ENCODE data around the gene SPI1. TPM values are rescaled to one million over a fixed set of nuclear protein-coding genes. Genes with fewer than 3 reads are reported as not detected.

The SPI1 gene
- total RNA-seq, 1 experiment from 2014 or later = not detected

DNA sequence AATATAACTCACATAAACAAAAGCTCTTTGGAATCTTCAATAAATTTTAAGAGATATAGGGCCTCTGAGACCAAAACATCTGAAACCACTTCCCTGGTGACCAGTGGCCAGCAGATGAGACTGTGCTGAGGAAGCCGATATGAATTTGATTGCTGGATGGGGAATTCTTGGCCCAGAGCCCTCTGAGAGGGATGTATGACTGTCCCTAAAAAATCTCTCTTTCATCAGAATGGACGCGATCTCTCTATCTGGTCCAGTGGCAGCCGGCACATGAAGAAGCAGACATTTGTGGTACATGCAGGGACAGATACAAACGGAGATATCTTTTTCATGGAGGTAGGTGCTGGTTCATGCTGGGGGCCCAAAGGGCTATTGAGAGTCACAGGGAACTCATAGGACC lies 63.4 kb downstream of the SPI1 start:
- BruUV-seq (replicated peaks) = no TSS peak
- Histone ChIP-seq H3K9me3 (no peaks in the 10 kb centered on the region), H3K36me3 (ENCODE audit: control insufficient read depth, insufficient read depth, low read length) (peaks cover 4% of the 10 kb centered on the region), H3K27me3 (replicated peaks; ENCODE audit: control insufficient read depth, insufficient read depth, low read length) (no peaks in the 10 kb centered on the region), H3K4me1 (no peaks in the 10 kb centered on the region), H3K4me3 (ENCODE audit: low read depth, low read length) (no peak overlapping the region)
- POLR2A ChIA-PET = no interaction called here
- Mint-ChIP-seq H3K4me1 (ENCODE audit: low read depth, unreplicated experiment) (no peaks in the 10 kb centered on the region), H3K27me3 (ENCODE audit: insufficient read depth, unreplicated experiment) (no peaks in the 10 kb centered on the region), H3K36me3 (ENCODE audit: insufficient read depth, unreplicated experiment) (peaks cover 63% of the 10 kb centered on the region), H3K9me3 (ENCODE audit: unreplicated experiment) (no peaks in the 10 kb centered on the region), H3K4me3 (ENCODE audit: unreplicated experiment) (no peak overlapping the region), H3K27ac (ENCODE audit: unreplicated experiment) (no peak overlapping the region)
- CTCF ChIA-PET = no interaction called here
- DNase-seq = no peak
- intact Hi-C loops (cut with micrococcal nuclease; ENCODE audit: unreplicated experiment) = no loop called here
- TF ChIP-seq, protein P1, sequence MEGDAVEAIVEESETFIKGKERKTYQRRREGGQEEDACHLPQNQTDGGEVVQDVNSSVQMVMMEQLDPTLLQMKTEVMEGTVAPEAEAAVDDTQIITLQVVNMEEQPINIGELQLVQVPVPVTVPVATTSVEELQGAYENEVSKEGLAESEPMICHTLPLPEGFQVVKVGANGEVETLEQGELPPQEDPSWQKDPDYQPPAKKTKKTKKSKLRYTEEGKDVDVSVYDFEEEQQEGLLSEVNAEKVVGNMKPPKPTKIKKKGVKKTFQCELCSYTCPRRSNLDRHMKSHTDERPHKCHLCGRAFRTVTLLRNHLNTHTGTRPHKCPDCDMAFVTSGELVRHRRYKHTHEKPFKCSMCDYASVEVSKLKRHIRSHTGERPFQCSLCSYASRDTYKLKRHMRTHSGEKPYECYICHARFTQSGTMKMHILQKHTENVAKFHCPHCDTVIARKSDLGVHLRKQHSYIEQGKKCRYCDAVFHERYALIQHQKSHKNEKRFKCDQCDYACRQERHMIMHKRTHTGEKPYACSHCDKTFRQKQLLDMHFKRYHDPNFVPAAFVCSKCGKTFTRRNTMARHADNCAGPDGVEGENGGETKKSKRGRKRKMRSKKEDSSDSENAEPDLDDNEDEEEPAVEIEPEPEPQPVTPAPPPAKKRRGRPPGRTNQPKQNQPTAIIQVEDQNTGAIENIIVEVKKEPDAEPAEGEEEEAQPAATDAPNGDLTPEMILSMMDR (IDR thresholded peaks at IDR 0.05; ENCODE audit: insufficient read depth in 1 of 2, low read depth in 1 of 2, low read length in 1 of 2, severe bottlenecking in 1 of 2, unreplicated experiment in 1 of 2) = no peak

- H3K4me1 ChIP-seq = no peaks in the 10 kb centered on the region
- H3K4me3 ChIP-seq (ENCODE audit: low read depth, low read length) = no peak overlapping the region
- no peak for DNase-seq
- ChIA-PET POLR2A (no interaction called here), CTCF (interaction anchor here (0.6 to 0.8 kb wide), 2 partner anchors 47 kb away, joined by 3 read pairs; no protein-coding TSS in a partner anchor)
- Mint-ChIP-seq H3K27me3 (ENCODE audit: insufficient read depth, unreplicated experiment) (no peaks in the 10 kb centered on the region), H3K4me3 (ENCODE audit: unreplicated experiment) (no peak overlapping the region), H3K27ac (ENCODE audit: unreplicated experiment) (no peak overlapping the region), H3K9me3 (ENCODE audit: unreplicated experiment) (no peaks in the 10 kb centered on the region), H3K4me1 (ENCODE audit: low read depth, unreplicated experiment) (no peaks in the 10 kb centered on the region), H3K36me3 (ENCODE audit: insufficient read depth, unreplicated experiment) (peaks cover 71% of the 10 kb centered on the region)
- peaks cover 3% of the 10 kb centered on the region for H3K36me3 ChIP-seq (ENCODE audit: control insufficient read depth, insufficient read depth, low read length)
- intact Hi-C loops (cut with micrococcal nuclease; ENCODE audit: unreplicated experiment) = loop anchor here (2.0 kb wide), 1 partner anchor 47 kb away; no protein-coding TSS in a partner anchor
- no peaks in the 10 kb centered on the region for H3K27me3 ChIP-seq (replicated peaks; ENCODE audit: control insufficient read depth, insufficient read depth, low read length)
- TF ChIP-seq, protein P1 (IDR thresholded peaks at IDR 0.05; ENCODE audit: insufficient read depth in 1 of 2, low read depth in 1 of 2, low read length in 1 of 2, severe bottlenecking in 1 of 2, unreplicated experiment in 1 of 2) = no peak
- H3K9me3 ChIP-seq = no peaks in the 10 kb centered on the region
- BruUV-seq (replicated peaks) = no TSS peak
Measured at GRCh38 chr11:47308050-47308823, 70.1 kb downstream of the SPI1 start.

- intact Hi-C loops (cut with micrococcal nuclease; ENCODE audit: unreplicated experiment) = no loop called here
- no peak overlapping the region for H3K4me3 Mint-ChIP-seq (ENCODE audit: unreplicated experiment)
- TF ChIP-seq, protein P1 (IDR thresholded peaks at IDR 0.05; ENCODE audit: insufficient read depth in 1 of 2, low read depth in 1 of 2, low read length in 1 of 2, severe bottlenecking in 1 of 2, unreplicated experiment in 1 of 2) = no peak
- Histone ChIP-seq H3K27me3 (replicated peaks; ENCODE audit: control insufficient read depth, insufficient read depth, low read length) (no peaks in the 10 kb centered on the region), H3K4me1 (no peaks in the 10 kb centered on the region), H3K36me3 (ENCODE audit: control insufficient read depth, insufficient read depth, low read length) (peaks cover 5% of the 10 kb centered on the region), H3K4me3 (ENCODE audit: low read depth, low read length) (no peak overlapping the region), H3K9me3 (no peaks in the 10 kb centered on the region)
- H3K27me3 Mint-ChIP-seq (ENCODE audit: insufficient read depth, unreplicated experiment) = no peaks in the 10 kb centered on the region
- ChIA-PET CTCF (interaction anchor here (1.8 kb wide), 1 partner anchor 48 kb away, joined by 6 read pairs; no protein-coding TSS in a partner anchor), POLR2A (no interaction called here)
- no peak overlapping the region for H3K27ac Mint-ChIP-seq (ENCODE audit: unreplicated experiment)
- no peaks in the 10 kb centered on the region for H3K4me1 Mint-ChIP-seq (ENCODE audit: low read depth, unreplicated experiment)
- peaks cover 71% of the 10 kb centered on the region for H3K36me3 Mint-ChIP-seq (ENCODE audit: insufficient read depth, unreplicated experiment)
- no TSS peak for BruUV-seq (replicated peaks)
- no peak for DNase-seq
- H3K9me3 Mint-ChIP-seq (ENCODE audit: unreplicated experiment) = peaks cover 14% of the 10 kb centered on the region
Measured at GRCh38 chr11:47306484-47306844, 71.9 kb downstream of the SPI1 start.

All from Caco-2 (cell line).